Ishikawa (cell line): Measurements from ENCODE around the gene MRGPRD.

ENCODE experiments used
- TAF1 ChIP-seq: IDR thresholded peaks from 2 replicates; pipeline ENCODE4 v1.6.1; 2012; ENCODE audit warnings: low read depth, mild to moderate bottlenecking
- YY1 ChIP-seq: IDR thresholded peaks from 2 replicates; pipeline ENCODE4 v1.6.1; 2012; ENCODE audit warnings: low read depth
- TF ChIP-seq, protein P1 (sequence below): IDR thresholded peaks from 2 replicates; pipeline ENCODE4 v1.6.1; 2012

DNA sequence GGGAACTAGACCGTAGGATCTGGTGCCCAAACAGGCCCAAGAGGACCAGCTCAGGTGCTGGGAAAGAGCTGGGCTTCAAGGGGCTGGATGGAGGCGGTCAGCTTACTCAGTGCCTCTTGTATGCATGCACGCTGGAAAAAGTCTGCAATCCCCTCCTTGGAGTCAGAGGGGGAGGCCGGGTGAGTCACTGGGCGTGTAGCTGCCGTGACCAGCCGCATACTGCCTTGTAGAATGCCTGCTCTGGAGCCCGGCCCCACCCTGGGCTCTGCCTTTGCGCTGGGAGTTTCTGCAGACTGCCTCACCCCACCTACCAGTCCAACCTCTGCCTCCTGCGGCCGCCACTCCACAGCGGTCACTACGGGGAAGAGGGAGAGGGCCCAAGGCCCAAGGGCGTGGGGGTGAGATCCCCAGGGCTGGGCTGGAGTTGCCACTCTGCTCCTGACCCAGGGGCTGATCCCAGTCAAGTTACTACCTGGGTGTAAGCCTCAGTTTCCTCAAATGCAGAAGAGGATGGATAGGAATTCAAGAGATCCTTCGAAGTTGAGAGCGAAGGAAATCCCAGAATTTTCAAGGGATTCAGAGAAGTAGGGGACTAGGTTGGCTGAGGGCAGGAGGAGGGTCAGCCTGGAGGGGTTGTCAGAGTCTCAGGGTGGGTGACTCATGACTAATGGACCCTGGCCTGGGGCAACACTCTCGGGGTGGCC lies 28.1 kb upstream of the MRGPRD start:
- TF ChIP-seq YY1 (no peak), TAF1 (no peak)
- TF ChIP-seq, protein P1, sequence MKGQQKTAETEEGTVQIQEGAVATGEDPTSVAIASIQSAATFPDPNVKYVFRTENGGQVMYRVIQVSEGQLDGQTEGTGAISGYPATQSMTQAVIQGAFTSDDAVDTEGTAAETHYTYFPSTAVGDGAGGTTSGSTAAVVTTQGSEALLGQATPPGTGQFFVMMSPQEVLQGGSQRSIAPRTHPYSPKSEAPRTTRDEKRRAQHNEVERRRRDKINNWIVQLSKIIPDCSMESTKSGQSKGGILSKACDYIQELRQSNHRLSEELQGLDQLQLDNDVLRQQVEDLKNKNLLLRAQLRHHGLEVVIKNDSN: no peak
